Adrenal gland (tissue), 5 donors: ENCODE measurements around the gene ZP3.
"Not testable (repeated sequence)": the region's sequence is repeated elsewhere in the genome, so short reads cannot be mapped to it uniquely, and the experiment has no call there.

Experiments used
- POLR2A ChIP-seq, 2 donors: fragments of 450-650 bp; IDR thresholded peaks; one replicate each; pipeline ENCODE4 v1.6.1; 2017; ENCODE audit warnings: antibody characterized with exemption in 2 of 2, mild to moderate bottlenecking in 2 of 2, moderate library complexity in 1 of 2
- TF ChIP-seq, protein P1 (sequence below), 6 experiments: fragments of 450-650 bp in 4 of 6; fragments of 200-600 bp in 2 of 6; sonication (generic) in 1 of 6; IDR thresholded peaks; 1 replicate in 5 of 6; 2 replicates in 1 of 6; pipeline versions ENCODE4 v1.5.1 to v1.8.0; 2016 to 2021; ENCODE audit warnings: antibody characterized with exemption in 6 of 6, mild to moderate bottlenecking in 2 of 6, moderate library complexity in 1 of 6
- donor health status: DM: no; HTN: no; CAD: no.

DNA sequence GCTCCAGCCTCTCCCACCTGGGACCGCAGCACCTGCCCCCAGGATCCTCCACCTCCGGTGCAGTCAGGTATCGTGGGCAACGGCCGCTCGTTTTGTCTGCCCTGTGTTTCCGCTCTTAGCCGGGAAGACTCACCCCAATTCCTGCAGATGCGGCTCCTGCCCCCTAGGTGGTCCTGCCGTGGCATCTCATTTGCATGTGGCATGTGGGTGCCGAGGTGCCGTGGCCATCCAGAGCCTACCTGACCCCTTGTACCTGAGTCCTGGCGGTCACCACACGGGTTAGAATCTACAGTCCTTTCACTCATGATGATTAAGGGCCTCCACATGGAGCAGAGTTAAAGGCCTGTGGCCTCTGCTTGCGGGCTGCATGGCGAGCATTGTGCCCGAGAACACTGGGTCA lies 58.3 kb downstream of the ZP3 start:
- TF ChIP-seq POLR2A (IDR thresholded peaks at IDR 0.05): not testable (repeated sequence)
- TF ChIP-seq, protein P1, sequence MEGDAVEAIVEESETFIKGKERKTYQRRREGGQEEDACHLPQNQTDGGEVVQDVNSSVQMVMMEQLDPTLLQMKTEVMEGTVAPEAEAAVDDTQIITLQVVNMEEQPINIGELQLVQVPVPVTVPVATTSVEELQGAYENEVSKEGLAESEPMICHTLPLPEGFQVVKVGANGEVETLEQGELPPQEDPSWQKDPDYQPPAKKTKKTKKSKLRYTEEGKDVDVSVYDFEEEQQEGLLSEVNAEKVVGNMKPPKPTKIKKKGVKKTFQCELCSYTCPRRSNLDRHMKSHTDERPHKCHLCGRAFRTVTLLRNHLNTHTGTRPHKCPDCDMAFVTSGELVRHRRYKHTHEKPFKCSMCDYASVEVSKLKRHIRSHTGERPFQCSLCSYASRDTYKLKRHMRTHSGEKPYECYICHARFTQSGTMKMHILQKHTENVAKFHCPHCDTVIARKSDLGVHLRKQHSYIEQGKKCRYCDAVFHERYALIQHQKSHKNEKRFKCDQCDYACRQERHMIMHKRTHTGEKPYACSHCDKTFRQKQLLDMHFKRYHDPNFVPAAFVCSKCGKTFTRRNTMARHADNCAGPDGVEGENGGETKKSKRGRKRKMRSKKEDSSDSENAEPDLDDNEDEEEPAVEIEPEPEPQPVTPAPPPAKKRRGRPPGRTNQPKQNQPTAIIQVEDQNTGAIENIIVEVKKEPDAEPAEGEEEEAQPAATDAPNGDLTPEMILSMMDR (IDR thresholded peaks at IDR 0.05): not testable (repeated sequence)
